Stimulated activated CD4-positive, alpha-beta T cell treated with anti-CD3 and anti-CD28 coated beads, TNF-alpha, amount 100 ng/mL, for 4 hours (primary cell): ENCODE data around the gene RPL18.

ENCODE experiments used
- DNase-seq, 3 experiments: peaks; one replicate each; pipeline ENCODE4 v3.0.0-alpha.2; 2020; ENCODE audit warnings: low read depth in 3 of 3

RPL18 gene

GRCh38 chr19:48630296-48631063 lies 11.5 kb upstream of the RPL18 start:
- no peak for DNase-seq

GRCh38 chr19:48629599-48630295 lies 10.8 kb upstream of the RPL18 start:
- no peak for DNase-seq

GRCh38 chr19:48629297-48629598 lies 10.3 kb upstream of the RPL18 start:
- DNase-seq: no peak

- DNase-seq: no peak
Observed at GRCh38 chr19:48628486-48629296, 9.7 kb upstream of the RPL18 start.

GRCh38 chr19:48627865-48628314 lies 8.9 kb upstream of the RPL18 start:
- no peak for DNase-seq

- no peak for DNase-seq
Observed at GRCh38 chr19:48627201-48627864, 8.4 kb upstream of the RPL18 start.

- no peak for DNase-seq
Observed at GRCh38 chr19:48625891-48626327, 6.9 kb upstream of the RPL18 start.

GRCh38 chr19:48624791-48625723 lies 6.1 kb upstream of the RPL18 start:
- DNase-seq: no peak

- DNase-seq: peak; percentile 93 to 96 (median 94)
Observed at GRCh38 chr19:48624067-48624594, 5.2 kb upstream of the RPL18 start.

GRCh38 chr19:48623556-48624066 lies 4.6 kb upstream of the RPL18 start:
- DNase-seq: no peak

GRCh38 chr19:48619692-48620585 lies 961 bp upstream of the RPL18 start:
- no peak for DNase-seq

GRCh38 chr19:48618278-48618915 lies 581 bp downstream of the RPL18 start:
- no peak for DNase-seq

GRCh38 chr19:48617146-48617937 lies 1.6 kb downstream of the RPL18 start:
- DNase-seq: no peak

GRCh38 chr19:48616491-48617056 lies 2.4 kb downstream of the RPL18 start:
- DNase-seq: no peak

- DNase-seq: no peak
Observed at GRCh38 chr19:48616041-48616436, 2.9 kb downstream of the RPL18 start.

- no peak for DNase-seq
Observed at GRCh38 chr19:48615231-48616040, 3.5 kb downstream of the RPL18 start.
